ENCODE data around the gene MIPOL1. TPM values are rescaled to one million over a fixed set of nuclear protein-coding genes. Genes with fewer than 3 reads are reported as not detected.

Gene MIPOL1
- total RNA-seq, 1 donor from 2014 or later, result 14.6 TPM

GRCh38 chr14:37591941-37592481, 394.3 kb downstream of the MIPOL1 start:
- H3K4me1 Mint-ChIP-seq (ENCODE audit: unreplicated experiment), result peaks cover 30% of the 10 kb centered on the region
- H3K9me3 Mint-ChIP-seq (ENCODE audit: unreplicated experiment), result no peaks in the 10 kb centered on the region
- H3K4me3 Mint-ChIP-seq (ENCODE audit: unreplicated experiment), result no peak overlapping the region
- no peak overlapping the region for H3K27ac Mint-ChIP-seq (ENCODE audit: unreplicated experiment)
- TF ChIP-seq CTCF (IDR thresholded peaks at IDR 0.05), result no peak
- H3K27me3 Mint-ChIP-seq (ENCODE audit: unreplicated experiment), result peaks cover 81% of the 10 kb centered on the region
- DNase-seq (ENCODE audit: extremely low spot score, unreplicated experiment), result no peak
- H3K36me3 Mint-ChIP-seq (ENCODE audit: unreplicated experiment), result no peaks in the 10 kb centered on the region

GRCh38 chr14:37592482-37593408, 395.0 kb downstream of the MIPOL1 start:
- no peak for DNase-seq (ENCODE audit: extremely low spot score, unreplicated experiment)
- peaks cover 81% of the 10 kb centered on the region for H3K27me3 Mint-ChIP-seq (ENCODE audit: unreplicated experiment)
- H3K4me1 Mint-ChIP-seq (ENCODE audit: unreplicated experiment), result peaks cover 34% of the 10 kb centered on the region
- no peak overlapping the region for H3K27ac Mint-ChIP-seq (ENCODE audit: unreplicated experiment)
- H3K4me3 Mint-ChIP-seq (ENCODE audit: unreplicated experiment), result no peak overlapping the region
- H3K9me3 Mint-ChIP-seq (ENCODE audit: unreplicated experiment), result no peaks in the 10 kb centered on the region
- no peak for TF ChIP-seq CTCF (IDR thresholded peaks at IDR 0.05)
- no peaks in the 10 kb centered on the region for H3K36me3 Mint-ChIP-seq (ENCODE audit: unreplicated experiment)

DNA sequence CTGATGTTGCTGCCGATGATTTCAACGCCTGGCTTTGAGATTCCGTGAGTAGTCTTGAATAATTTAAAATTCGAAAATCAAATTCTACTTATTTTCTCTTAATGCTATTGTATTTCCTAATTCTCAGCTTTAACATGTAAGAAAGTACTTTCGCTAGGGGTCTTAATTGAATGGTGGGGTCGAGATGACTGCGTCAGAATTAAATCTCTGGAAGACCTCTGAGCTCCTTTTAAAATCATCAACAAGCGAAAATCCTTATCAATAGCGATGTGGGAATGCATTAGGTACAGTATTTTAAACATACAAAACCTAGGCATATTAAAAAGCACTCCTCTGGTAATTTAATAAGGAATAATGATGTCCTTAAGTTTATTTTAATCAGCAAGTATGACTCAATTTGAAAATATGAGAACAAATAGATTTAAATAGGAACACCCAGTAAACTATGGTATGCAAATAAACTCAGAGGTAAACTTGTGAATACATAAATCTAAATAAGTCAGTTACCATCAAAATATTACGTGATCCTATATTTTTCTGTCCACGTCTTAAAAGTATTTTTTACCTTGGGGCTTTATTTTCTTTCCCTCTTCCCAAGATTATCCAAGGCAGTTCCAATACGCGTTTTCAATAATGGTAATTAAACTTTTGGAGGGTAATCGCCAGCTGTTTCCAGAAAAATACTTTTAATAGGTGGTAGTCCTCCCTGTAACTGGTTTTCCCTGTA, 395.9 kb downstream of the MIPOL1 start:
- no peaks in the 10 kb centered on the region for H3K36me3 Mint-ChIP-seq (ENCODE audit: unreplicated experiment)
- peaks cover 37% of the 10 kb centered on the region for H3K4me1 Mint-ChIP-seq (ENCODE audit: unreplicated experiment)
- H3K9me3 Mint-ChIP-seq (ENCODE audit: unreplicated experiment), result no peaks in the 10 kb centered on the region
- TF ChIP-seq CTCF (IDR thresholded peaks at IDR 0.05), result no peak
- peaks cover 79% of the 10 kb centered on the region for H3K27me3 Mint-ChIP-seq (ENCODE audit: unreplicated experiment)
- DNase-seq (ENCODE audit: extremely low spot score, unreplicated experiment), result no peak
- H3K4me3 Mint-ChIP-seq (ENCODE audit: unreplicated experiment), result peak overlapping the region; percentile 81
- no peak overlapping the region for H3K27ac Mint-ChIP-seq (ENCODE audit: unreplicated experiment)

DNA sequence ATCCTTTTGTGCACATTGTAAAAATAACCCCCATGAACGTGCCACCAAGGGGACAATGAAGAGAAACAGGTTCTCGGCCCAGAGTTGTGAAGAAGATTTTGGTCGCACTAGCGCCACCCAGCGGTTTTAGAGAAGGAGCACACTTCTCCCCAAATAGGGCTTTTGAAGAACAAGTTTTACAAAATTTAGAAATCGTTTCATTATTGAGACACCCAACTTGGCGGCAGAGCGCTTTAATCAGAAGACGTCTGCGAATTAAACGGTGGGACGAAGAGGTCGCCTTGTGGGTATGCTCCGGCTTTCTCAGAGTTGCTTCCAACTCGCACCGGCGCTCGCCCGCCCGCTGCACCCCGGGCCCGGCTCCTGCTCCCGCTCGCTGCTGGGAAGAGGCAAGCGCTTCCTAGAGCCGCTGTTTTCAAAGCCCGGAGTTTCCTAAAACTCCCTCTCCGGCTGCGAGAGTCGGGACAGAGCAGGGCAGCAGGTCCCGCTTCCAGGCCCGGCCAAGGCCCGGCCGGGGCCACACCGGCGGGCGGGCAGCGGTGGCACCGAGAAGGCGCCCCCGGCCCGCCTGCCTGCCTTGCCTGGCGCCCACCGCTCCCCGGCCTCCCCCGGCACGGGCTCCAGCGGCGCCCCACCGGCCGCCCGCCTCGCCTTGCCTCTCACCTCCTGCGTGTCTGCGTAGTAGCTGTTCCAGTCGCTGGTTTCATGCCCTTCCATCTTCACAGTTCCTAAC, 396.7 kb downstream of the MIPOL1 start:
- Mint-ChIP-seq H3K36me3 (ENCODE audit: unreplicated experiment) (no peaks in the 10 kb centered on the region), H3K4me1 (ENCODE audit: unreplicated experiment) (peaks cover 44% of the 10 kb centered on the region), H3K27ac (ENCODE audit: unreplicated experiment) (no peak overlapping the region), H3K27me3 (ENCODE audit: unreplicated experiment) (peaks cover 79% of the 10 kb centered on the region), H3K9me3 (ENCODE audit: unreplicated experiment) (no peaks in the 10 kb centered on the region), H3K4me3 (ENCODE audit: unreplicated experiment) (peak overlapping the region; percentile 81)
- peak; percentile 93 for TF ChIP-seq CTCF (IDR thresholded peaks at IDR 0.05)
- no peak for DNase-seq (ENCODE audit: extremely low spot score, unreplicated experiment)

Data from osteocyte (in vitro differentiated cells).